ENCODE measurements around the gene SETDB2. TPM values are rescaled to one million over a fixed set of nuclear protein-coding genes. Genes with fewer than 3 reads are reported as not detected.

Gene SETDB2
- total and polyA plus RNA-seq, 2 of the 13 experiments (the other 11 are each of a cell fraction or from before 2014, with no cell fraction given), result 8.1 to 8.7 TPM

DNA sequence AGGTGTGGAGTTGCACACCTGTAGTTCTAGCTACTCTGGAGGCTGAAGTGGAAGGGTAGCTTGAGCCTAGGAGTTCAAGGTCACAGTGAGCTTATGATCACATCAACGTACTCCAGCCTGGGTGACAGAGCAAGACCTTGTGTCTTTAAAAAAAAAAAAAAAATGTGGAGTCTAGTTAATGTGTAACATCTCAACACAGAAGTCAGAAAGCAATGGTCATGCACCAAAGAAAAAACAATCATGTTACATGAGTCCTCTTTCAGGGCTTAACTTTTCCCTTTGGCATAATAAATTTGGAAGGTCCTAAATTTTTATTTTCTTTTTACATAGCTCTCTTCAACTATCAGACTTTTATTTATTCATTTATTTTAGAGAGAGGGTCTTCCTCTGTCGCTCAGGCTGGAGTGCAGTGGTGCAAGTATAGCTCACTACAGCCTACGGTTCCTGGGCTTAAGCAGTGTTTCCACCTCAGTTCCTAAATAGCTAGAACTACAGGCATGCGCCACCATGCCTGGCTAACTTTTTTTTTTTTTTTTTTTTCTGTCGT is 22.3 kb downstream of the SETDB2 start (continued):
- TF ChIP-seq, protein P1, sequence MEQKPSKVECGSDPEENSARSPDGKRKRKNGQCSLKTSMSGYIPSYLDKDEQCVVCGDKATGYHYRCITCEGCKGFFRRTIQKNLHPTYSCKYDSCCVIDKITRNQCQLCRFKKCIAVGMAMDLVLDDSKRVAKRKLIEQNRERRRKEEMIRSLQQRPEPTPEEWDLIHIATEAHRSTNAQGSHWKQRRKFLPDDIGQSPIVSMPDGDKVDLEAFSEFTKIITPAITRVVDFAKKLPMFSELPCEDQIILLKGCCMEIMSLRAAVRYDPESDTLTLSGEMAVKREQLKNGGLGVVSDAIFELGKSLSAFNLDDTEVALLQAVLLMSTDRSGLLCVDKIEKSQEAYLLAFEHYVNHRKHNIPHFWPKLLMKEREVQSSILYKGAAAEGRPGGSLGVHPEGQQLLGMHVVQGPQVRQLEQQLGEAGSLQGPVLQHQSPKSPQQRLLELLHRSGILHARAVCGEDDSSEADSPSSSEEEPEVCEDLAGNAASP (CRISPR knock-in tag; IDR thresholded peaks at IDR 0.05; ENCODE audit: borderline replicate concordance), result peak; percentile 50; the same call in 1 of the 2 replicates
- no peak for TF ChIP-seq ISL2 (CRISPR knock-in tag; IDR thresholded peaks at IDR 0.05)
- TF ChIP-seq MAFF (IDR thresholded peaks at IDR 0.05; ENCODE audit: low read depth, low read length), result no peak
- TF ChIP-seq PCBP2 (optimal IDR thresholded peaks at IDR 0.05; ENCODE audit: low read depth, low read length, poor library complexity, severe bottlenecking), result no peak
- peak; percentile 14; the same call in 1 of the 2 replicates for TF ChIP-seq KAT8 (CRISPR knock-in tag; IDR thresholded peaks at IDR 0.05)
- no peak for TF ChIP-seq KLF12 (CRISPR knock-in tag; IDR thresholded peaks at IDR 0.05; ENCODE audit: borderline replicate concordance)
- TF ChIP-seq, protein P2, sequence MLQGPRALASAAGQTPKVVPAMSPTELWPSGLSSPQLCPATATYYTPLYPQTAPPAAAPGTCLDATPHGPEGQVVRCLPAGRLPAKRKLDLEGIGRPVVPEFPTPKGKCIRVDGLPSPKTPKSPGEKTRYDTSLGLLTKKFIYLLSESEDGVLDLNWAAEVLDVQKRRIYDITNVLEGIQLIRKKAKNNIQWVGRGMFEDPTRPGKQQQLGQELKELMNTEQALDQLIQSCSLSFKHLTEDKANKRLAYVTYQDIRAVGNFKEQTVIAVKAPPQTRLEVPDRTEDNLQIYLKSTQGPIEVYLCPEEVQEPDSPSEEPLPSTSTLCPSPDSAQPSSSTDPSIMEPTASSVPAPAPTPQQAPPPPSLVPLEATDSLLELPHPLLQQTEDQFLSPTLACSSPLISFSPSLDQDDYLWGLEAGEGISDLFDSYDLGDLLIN (CRISPR knock-in tag; IDR thresholded peaks at IDR 0.05; ENCODE audit: borderline replicate concordance), result no peak
- TF ChIP-seq HDAC1 (CRISPR knock-in tag; IDR thresholded peaks at IDR 0.05), result 0 out of 2 replicates have a peak, but pooled peaks have one; percentile 24
- TF ChIP-seq POLR2A (IDR thresholded peaks at IDR 0.05; ENCODE audit: insufficient read depth in 1 of 2, low read depth in 2 of 2, low read length in 2 of 2), result peak in 1 of 2 experiments; percentile 41; a peak in 1 of 4 replicates
- TF ChIP-seq RNF2 (conservative IDR thresholded peaks at IDR 0.05; ENCODE audit: low read depth), result no peak
- TF ChIP-seq ZNF879 (CRISPR knock-in tag; IDR thresholded peaks at IDR 0.05), result no peak
- TF ChIP-seq SMAD3 (CRISPR knock-in tag; IDR thresholded peaks at IDR 0.05), result no peak; the same call in 1 of the 2 replicates
- TF ChIP-seq, protein P3, sequence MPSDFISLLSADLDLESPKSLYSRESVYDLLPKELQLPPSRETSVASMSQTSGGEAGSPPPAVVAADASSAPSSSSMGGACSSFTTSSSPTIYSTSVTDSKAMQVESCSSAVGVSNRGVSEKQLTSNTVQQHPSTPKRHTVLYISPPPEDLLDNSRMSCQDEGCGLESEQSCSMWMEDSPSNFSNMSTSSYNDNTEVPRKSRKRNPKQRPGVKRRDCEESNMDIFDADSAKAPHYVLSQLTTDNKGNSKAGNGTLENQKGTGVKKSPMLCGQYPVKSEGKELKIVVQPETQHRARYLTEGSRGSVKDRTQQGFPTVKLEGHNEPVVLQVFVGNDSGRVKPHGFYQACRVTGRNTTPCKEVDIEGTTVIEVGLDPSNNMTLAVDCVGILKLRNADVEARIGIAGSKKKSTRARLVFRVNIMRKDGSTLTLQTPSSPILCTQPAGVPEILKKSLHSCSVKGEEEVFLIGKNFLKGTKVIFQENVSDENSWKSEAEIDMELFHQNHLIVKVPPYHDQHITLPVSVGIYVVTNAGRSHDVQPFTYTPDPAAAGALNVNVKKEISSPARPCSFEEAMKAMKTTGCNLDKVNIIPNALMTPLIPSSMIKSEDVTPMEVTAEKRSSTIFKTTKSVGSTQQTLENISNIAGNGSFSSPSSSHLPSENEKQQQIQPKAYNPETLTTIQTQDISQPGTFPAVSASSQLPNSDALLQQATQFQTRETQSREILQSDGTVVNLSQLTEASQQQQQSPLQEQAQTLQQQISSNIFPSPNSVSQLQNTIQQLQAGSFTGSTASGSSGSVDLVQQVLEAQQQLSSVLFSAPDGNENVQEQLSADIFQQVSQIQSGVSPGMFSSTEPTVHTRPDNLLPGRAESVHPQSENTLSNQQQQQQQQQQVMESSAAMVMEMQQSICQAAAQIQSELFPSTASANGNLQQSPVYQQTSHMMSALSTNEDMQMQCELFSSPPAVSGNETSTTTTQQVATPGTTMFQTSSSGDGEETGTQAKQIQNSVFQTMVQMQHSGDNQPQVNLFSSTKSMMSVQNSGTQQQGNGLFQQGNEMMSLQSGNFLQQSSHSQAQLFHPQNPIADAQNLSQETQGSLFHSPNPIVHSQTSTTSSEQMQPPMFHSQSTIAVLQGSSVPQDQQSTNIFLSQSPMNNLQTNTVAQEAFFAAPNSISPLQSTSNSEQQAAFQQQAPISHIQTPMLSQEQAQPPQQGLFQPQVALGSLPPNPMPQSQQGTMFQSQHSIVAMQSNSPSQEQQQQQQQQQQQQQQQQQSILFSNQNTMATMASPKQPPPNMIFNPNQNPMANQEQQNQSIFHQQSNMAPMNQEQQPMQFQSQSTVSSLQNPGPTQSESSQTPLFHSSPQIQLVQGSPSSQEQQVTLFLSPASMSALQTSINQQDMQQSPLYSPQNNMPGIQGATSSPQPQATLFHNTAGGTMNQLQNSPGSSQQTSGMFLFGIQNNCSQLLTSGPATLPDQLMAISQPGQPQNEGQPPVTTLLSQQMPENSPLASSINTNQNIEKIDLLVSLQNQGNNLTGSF (CRISPR knock-in tag; IDR thresholded peaks at IDR 0.05), result no peak
- TF ChIP-seq, protein P4, sequence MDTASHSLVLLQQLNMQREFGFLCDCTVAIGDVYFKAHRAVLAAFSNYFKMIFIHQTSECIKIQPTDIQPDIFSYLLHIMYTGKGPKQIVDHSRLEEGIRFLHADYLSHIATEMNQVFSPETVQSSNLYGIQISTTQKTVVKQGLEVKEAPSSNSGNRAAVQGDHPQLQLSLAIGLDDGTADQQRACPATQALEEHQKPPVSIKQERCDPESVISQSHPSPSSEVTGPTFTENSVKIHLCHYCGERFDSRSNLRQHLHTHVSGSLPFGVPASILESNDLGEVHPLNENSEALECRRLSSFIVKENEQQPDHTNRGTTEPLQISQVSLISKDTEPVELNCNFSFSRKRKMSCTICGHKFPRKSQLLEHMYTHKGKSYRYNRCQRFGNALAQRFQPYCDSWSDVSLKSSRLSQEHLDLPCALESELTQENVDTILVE (CRISPR knock-in tag; IDR thresholded peaks at IDR 0.05), result no peak
- no peak for TF ChIP-seq NCOA5 (CRISPR knock-in tag; IDR thresholded peaks at IDR 0.05)
- TF ChIP-seq, protein P5, sequence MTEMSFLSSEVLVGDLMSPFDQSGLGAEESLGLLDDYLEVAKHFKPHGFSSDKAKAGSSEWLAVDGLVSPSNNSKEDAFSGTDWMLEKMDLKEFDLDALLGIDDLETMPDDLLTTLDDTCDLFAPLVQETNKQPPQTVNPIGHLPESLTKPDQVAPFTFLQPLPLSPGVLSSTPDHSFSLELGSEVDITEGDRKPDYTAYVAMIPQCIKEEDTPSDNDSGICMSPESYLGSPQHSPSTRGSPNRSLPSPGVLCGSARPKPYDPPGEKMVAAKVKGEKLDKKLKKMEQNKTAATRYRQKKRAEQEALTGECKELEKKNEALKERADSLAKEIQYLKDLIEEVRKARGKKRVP (CRISPR knock-in tag; IDR thresholded peaks at IDR 0.05), result no peak
- no peak for TF ChIP-seq ZNF615 (CRISPR knock-in tag; IDR thresholded peaks at IDR 0.05; ENCODE audit: borderline replicate concordance)
- 0 out of 2 replicates have a peak, but pooled peaks have one; percentile 15 for TF ChIP-seq DMAP1 (CRISPR knock-in tag; IDR thresholded peaks at IDR 0.05)
- no peak for TF ChIP-seq DNMT3B (CRISPR knock-in tag; conservative IDR thresholded peaks at IDR 0.05)
- TF ChIP-seq JUN (CRISPR knock-in tag; IDR thresholded peaks at IDR 0.05), result no peak
- TF ChIP-seq ZNF562 (CRISPR knock-in tag; IDR thresholded peaks at IDR 0.05; ENCODE audit: borderline replicate concordance), result no peak
